Neural progenitor cell (in vitro differentiated cells): ENCODE data around the gene ELOVL4. TPM values are rescaled to one million over a fixed set of nuclear protein-coding genes. Genes with fewer than 3 reads are reported as not detected.
A peak's percentile ranks its signal among the peaks of the same experiment; 100 is the strongest.

ENCODE experiments used
- DNase-seq: peaks from one replicate; pipeline ENCODE4 v3.0.0-alpha.2; 2016; ENCODE audit warnings: low spot score
- H2AFZ ChIP-seq: fragments of 200-600 bp; sonication (generic); replicated peaks from 2 replicates; pipeline ENCODE4 v1.6.1; 2016; ENCODE audit warnings: antibody characterized with exemption
- H3F3A ChIP-seq: fragments of 200-600 bp; sonication (generic); 2 replicates; pipeline ENCODE4 v1.6.1; 2016; ENCODE audit warnings: antibody characterized with exemption, low read depth
- H3K27ac ChIP-seq: fragments of 200-600 bp; sonication (generic); 2 replicates; pipeline ENCODE4 v1.5.1; 2016; ENCODE audit warnings: mild to moderate bottlenecking
- H3K27me3 ChIP-seq: fragments of 200-600 bp; sonication (generic); 2 replicates; pipeline ENCODE4 v1.6.1; 2016; ENCODE audit warnings: mild to moderate bottlenecking, moderate library complexity
- H3K36me3 ChIP-seq: fragments of 200-600 bp; sonication (generic); 2 replicates; pipeline ENCODE4 v1.5.1; 2016
- H3K4me1 ChIP-seq: fragments of 200-600 bp; sonication (generic); 2 replicates; pipeline ENCODE4 v1.6.1; 2016; ENCODE audit warnings: mixed run types
- H3K4me2 ChIP-seq: fragments of 200-600 bp; sonication (generic); 2 replicates; pipeline ENCODE4 v1.6.1; 2016
- H3K4me3 ChIP-seq: fragments of 200-600 bp; sonication (generic); 2 replicates; pipeline ENCODE4 v1.5.1; 2016
- H3K79me2 ChIP-seq: fragments of 200-600 bp; sonication (generic); 2 replicates; pipeline ENCODE4 v1.6.1; 2016; ENCODE audit warnings: low read depth
- H3K9ac ChIP-seq: fragments of 200-600 bp; sonication (generic); 2 replicates; pipeline ENCODE4 v1.6.1; 2016
- H3K9me3 ChIP-seq: fragments of 200-600 bp; sonication (generic); 2 replicates; pipeline ENCODE4 v1.5.1; 2016; ENCODE audit warnings: low read depth
- H4K20me1 ChIP-seq: fragments of 200-600 bp; sonication (generic); 2 replicates; pipeline ENCODE4 v1.6.1; 2016; ENCODE audit warnings: low read depth
- H3K27ac Mint-ChIP-seq: 3 replicates; pipeline ENCODE4 v1.8.0; 2021; ENCODE audit warnings: mixed read lengths
- H3K27me3 Mint-ChIP-seq: 2 replicates; pipeline ENCODE4 v1.8.0; 2022; ENCODE audit warnings: low read depth, mild to moderate bottlenecking, inconsistent platforms, moderate library complexity, mixed read lengths; ENCODE audit not compliant: insufficient read depth
- H3K36me3 Mint-ChIP-seq: 3 replicates; pipeline ENCODE4 v1.8.0; 2021; ENCODE audit warnings: mixed read lengths
- H3K4me1 Mint-ChIP-seq: 3 replicates; pipeline ENCODE4 v1.8.0; 2021; ENCODE audit warnings: mixed read lengths
- H3K4me3 Mint-ChIP-seq: 3 replicates; pipeline ENCODE4 v1.8.0; 2021; ENCODE audit warnings: mild to moderate bottlenecking, moderate library complexity, mixed read lengths
- H3K9me3 Mint-ChIP-seq: 3 replicates; pipeline ENCODE4 v1.8.0; 2020; ENCODE audit warnings: mixed read lengths
- EZH2 ChIP-seq: fragments of 200-600 bp; sonication (generic); IDR thresholded peaks from 2 replicates; pipeline ENCODE4 v1.6.1; 2017; ENCODE audit warnings: antibody characterized with exemption, mild to moderate bottlenecking, moderate library complexity
- EZH2phosphoT487 ChIP-seq: fragments of 200-600 bp; sonication (generic); IDR thresholded peaks from 2 replicates; pipeline ENCODE4 v1.6.1; 2017; ENCODE audit warnings: antibody characterized with exemption
- total RNA-seq: library from RNA; depleted of rRNA; stranded (reverse); fragments of >200 nt; gene quantifications from 2 replicates; pipeline ENCODE4 v1.2.3, GENCODE V29; 2015; ENCODE audit warnings: low replicate concordance
- TF ChIP-seq, protein P1 (sequence below): fragments of 200-600 bp; sonication (generic); IDR thresholded peaks from 2 replicates; pipeline ENCODE4 v1.5.1; 2017; ENCODE audit warnings: antibody characterized with exemption, mild to moderate bottlenecking

The ELOVL4 gene
- 11.6 and 17.2 TPM in 2 replicates for total RNA-seq

DNA sequence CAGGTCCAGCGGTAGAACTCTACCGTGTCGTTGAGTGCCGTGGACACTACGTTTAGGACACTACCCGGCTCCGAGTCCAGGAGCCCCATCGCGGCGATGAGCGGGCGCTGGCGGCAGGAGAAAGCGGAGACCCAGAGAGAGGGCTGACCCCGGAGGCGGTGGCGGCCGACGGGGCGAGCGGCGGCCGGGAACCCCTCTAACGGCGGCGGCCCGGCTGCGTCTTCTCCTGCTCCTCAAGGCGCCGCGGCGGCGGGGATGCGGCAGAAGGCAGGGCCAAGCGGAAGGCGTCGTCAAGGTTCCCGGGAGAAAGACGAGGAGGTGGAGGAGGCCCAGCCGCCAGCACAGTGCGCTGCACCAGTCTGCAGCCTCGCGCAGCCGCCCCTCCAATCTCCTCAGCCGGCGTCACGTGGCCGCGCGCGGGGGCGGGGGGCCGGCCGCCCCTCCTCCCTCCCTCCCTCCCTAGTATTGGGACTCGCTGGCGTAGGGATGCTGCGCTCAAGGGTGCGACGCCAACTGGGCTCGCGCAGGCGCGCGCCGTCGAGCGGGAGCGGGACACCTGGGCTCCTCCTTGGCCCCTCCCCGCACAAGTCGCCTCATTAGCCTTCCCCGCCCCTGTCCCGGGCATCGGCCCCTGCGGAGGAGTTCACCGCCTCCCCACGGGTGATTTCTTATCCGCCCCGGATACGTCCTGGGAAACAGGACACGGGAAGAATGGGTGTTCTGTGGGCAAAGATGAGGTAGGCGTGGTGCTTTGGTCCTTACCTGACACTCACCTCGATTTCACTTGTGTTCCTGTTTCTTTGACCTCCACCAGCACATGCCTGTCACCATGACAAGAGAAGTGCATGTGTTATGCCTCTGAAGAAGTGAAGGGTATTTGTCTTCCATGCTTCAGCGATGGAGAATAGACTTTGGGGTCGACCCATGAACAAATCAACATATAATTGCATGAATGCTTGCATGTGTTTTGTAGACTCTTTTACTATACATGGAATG, at the start of gene ELOVL4:
Gene ELOVL4 (minus strand): TSS at position 363 of the 996 bp plus-strand sequence. CDS start 274 bp downstream, at position 89.
- Histone ChIP-seq H3K9ac (peak within 1 kb of the TSS; percentile 14), H3K27me3 (peaks cover 16% of the 10 kb centered on the region), H4K20me1 (no peaks in the 10 kb centered on the region), H3K36me3 (no peaks in the 10 kb centered on the region), H3K9me3 (no peaks in the 10 kb centered on the region), H3K4me3 (peak within 1 kb of the TSS; percentile 93), H3K27ac (no peak within 1 kb of the TSS), H3K4me1 (peaks cover 10% of the 10 kb centered on the region), H2AFZ (peak within 1 kb of the TSS; percentile 99), H3K4me2 (peak within 1 kb of the TSS; percentile 98), H3F3A (peaks cover 30% of the 10 kb centered on the region), H3K79me2 (peaks cover 34% of the 10 kb centered on the region)
- Mint-ChIP-seq H3K4me3 (peak within 1 kb of the TSS; percentile 98), H3K27me3 (peaks cover 10% of the 10 kb centered on the region), H3K27ac (peak within 1 kb of the TSS; percentile 34), H3K36me3 (no peaks in the 10 kb centered on the region), H3K9me3 (no peaks in the 10 kb centered on the region), H3K4me1 (peaks cover 18% of the 10 kb centered on the region)
- TF ChIP-seq, protein P1, sequence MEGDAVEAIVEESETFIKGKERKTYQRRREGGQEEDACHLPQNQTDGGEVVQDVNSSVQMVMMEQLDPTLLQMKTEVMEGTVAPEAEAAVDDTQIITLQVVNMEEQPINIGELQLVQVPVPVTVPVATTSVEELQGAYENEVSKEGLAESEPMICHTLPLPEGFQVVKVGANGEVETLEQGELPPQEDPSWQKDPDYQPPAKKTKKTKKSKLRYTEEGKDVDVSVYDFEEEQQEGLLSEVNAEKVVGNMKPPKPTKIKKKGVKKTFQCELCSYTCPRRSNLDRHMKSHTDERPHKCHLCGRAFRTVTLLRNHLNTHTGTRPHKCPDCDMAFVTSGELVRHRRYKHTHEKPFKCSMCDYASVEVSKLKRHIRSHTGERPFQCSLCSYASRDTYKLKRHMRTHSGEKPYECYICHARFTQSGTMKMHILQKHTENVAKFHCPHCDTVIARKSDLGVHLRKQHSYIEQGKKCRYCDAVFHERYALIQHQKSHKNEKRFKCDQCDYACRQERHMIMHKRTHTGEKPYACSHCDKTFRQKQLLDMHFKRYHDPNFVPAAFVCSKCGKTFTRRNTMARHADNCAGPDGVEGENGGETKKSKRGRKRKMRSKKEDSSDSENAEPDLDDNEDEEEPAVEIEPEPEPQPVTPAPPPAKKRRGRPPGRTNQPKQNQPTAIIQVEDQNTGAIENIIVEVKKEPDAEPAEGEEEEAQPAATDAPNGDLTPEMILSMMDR: no peak
- peak; percentile 53 for TF ChIP-seq EZH2
- peak; percentile 92 for DNase-seq

- Mint-ChIP-seq H3K36me3 (no peaks in the 10 kb centered on the region), H3K4me1 (no peaks in the 10 kb centered on the region), H3K27ac (no peak overlapping the region), H3K27me3 (peaks cover 2% of the 10 kb centered on the region), H3K9me3 (no peaks in the 10 kb centered on the region), H3K4me3 (no peak overlapping the region)
- Histone ChIP-seq H3K36me3 (no peaks in the 10 kb centered on the region), H3K79me2 (no peaks in the 10 kb centered on the region), H3K4me3 (no peak overlapping the region), H3K9ac (no peak overlapping the region), H3F3A (no peaks in the 10 kb centered on the region), H3K9me3 (no peaks in the 10 kb centered on the region), H2AFZ (peak overlapping the region; percentile 42), H3K27ac (no peak overlapping the region), H4K20me1 (no peaks in the 10 kb centered on the region), H3K4me2 (no peak overlapping the region), H3K27me3 (no peaks in the 10 kb centered on the region), H3K4me1 (no peaks in the 10 kb centered on the region)
- TF ChIP-seq EZH2phosphoT487: no peak
- TF ChIP-seq EZH2: no peak
- TF ChIP-seq, protein P1: no peak
- DNase-seq: no peak
These were observed 46.6 kb upstream of the ELOVL4 start for GRCh38 chr6:79993911-79994309.

DNA sequence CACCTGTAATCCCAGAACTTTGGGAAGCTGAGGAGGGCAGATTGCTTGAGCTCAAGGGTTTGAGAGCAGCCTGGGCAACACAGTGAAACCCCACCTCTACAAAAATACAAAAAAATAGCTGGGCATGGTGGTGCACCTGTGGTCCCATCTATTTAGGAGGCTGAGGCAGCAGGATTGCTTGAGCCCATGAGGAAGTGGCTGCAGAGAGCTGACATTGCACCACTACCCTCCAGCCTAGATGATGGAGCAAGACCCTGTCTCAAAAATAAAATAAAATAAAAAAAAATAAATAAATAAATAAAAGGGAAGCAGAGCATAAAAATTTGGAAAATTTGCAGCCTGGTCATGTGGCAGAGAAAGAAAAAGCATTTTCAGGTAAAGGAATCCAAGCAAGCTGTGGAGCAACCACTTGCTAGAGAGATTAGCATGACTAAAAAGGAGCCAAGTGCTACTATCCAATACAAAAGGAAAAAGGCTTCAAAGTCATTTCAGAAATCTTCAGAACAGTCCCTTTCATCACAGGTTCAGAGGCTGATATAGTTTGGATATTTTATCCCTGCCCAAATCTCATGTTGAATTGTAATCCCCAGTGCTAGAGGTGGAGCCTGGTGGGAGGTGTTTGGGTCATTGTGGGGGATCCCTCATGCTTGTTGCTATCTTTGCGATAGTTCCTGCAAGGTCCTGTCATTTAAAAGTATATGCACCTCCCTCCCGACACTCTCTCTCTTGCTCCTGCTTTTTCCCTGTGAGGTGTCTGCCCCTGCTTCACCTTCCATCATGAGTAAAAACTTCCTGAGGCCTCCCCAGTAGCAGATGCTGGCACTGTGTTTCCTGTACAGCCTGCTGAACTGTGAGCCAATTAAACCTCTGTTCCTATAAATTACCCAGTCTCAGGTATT, 45.9 kb upstream of the ELOVL4 start:
- Histone ChIP-seq H3K36me3 (no peaks in the 10 kb centered on the region), H3K9ac (no peak overlapping the region), H2AFZ (peak overlapping the region; percentile 42), H3K27me3 (no peaks in the 10 kb centered on the region), H3K9me3 (no peaks in the 10 kb centered on the region), H3K4me3 (no peak overlapping the region), H3F3A (no peaks in the 10 kb centered on the region), H3K4me1 (no peaks in the 10 kb centered on the region), H4K20me1 (no peaks in the 10 kb centered on the region), H3K4me2 (no peak overlapping the region), H3K27ac (no peak overlapping the region), H3K79me2 (no peaks in the 10 kb centered on the region)
- Mint-ChIP-seq H3K36me3 (no peaks in the 10 kb centered on the region), H3K4me1 (no peaks in the 10 kb centered on the region), H3K4me3 (no peak overlapping the region), H3K9me3 (no peaks in the 10 kb centered on the region), H3K27ac (no peak overlapping the region), H3K27me3 (peaks cover 2% of the 10 kb centered on the region)
- no peak for DNase-seq
- TF ChIP-seq, protein P1: no peak
- TF ChIP-seq EZH2 (no peak), EZH2phosphoT487 (no peak)
